ENCODE measurements around the gene TP53I11. TPM values are rescaled to one million over a fixed set of nuclear protein-coding genes. Genes with fewer than 3 reads are reported as not detected.

TP53I11 gene
- total and polyA plus RNA-seq, 12 donors: 22.8 to 89.4 (median 32.7) TPM

DNA sequence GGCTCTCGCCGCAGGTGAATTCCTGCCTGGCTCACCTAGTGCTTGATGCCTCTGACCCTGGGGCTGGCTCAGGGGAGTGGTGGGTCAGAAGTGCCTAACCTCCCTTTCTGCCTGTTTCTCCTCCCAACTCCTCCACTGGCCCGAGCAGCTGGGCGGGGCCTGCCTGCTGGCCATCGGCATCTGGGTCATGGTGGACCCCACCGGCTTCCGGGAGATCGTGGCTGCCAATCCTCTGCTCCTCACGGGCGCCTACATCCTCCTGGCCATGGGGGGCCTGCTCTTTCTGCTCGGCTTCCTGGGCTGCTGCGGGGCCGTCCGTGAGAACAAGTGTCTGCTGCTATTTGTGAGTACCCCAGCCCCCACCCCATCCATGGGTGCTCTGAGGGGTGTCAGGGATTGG, 41.1 kb downstream of the TP53I11 start:
- intact Hi-C loops (cut with DNase I): loop anchor here in 3 of 10 donors (5.0 to 10.0 kb wide), 3 partner anchors 347 to 355 kb away; no protein-coding TSS in a partner anchor

DNA sequence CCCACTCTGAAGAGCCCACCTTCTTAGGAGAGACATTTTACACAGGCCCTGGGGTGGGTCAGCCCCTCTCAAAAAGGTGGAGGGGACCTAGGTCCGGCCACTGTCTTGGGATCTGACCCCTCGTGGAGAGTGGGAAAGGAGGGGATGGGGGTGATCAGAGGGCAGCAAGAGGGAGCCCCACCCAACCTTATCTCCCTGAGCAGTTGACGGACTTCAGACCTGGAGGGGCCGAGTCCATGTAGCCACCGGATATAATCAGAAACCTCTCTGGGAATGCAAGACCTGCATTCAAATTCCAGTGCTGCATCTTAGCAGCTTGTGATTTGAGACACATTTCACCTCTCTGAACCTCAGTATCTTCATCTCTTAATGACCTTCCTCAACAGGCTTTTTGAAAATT, 44.0 kb downstream of the TP53I11 start:
- H3K27me3 ChIP-seq: no peaks in the 10 kb centered on the region
- peaks cover 0 to 41% (median 0%) of the 10 kb centered on the region in 9 donors for H3K36me3 ChIP-seq
- H3K27ac ChIP-seq: no peak overlapping the region
- DNase-seq (no peak), ATAC-seq (no peak)
- intact Hi-C loops (cut with DNase I): loop anchor here in 3 of 10 donors (5.0 to 10.0 kb wide), 3 partner anchors 344 to 352 kb away; no protein-coding TSS in a partner anchor
- peaks cover 9 to 42% (median 17%) of the 10 kb centered on the region in 9 donors for H3K4me1 ChIP-seq
- no peak overlapping the region for H3K4me3 ChIP-seq
- TF ChIP-seq, protein P1, sequence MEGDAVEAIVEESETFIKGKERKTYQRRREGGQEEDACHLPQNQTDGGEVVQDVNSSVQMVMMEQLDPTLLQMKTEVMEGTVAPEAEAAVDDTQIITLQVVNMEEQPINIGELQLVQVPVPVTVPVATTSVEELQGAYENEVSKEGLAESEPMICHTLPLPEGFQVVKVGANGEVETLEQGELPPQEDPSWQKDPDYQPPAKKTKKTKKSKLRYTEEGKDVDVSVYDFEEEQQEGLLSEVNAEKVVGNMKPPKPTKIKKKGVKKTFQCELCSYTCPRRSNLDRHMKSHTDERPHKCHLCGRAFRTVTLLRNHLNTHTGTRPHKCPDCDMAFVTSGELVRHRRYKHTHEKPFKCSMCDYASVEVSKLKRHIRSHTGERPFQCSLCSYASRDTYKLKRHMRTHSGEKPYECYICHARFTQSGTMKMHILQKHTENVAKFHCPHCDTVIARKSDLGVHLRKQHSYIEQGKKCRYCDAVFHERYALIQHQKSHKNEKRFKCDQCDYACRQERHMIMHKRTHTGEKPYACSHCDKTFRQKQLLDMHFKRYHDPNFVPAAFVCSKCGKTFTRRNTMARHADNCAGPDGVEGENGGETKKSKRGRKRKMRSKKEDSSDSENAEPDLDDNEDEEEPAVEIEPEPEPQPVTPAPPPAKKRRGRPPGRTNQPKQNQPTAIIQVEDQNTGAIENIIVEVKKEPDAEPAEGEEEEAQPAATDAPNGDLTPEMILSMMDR (IDR thresholded peaks at IDR 0.05): no peak
- no peaks in the 10 kb centered on the region for H3K9me3 ChIP-seq
- WGBS, 2 donors: 57 to 65% methylated on average over 5 of the region's 5 CpGs

More for the DNA sequence above, 41.1 kb downstream of the TP53I11 start:
- peaks cover 0 to 51% (median 0%) of the 10 kb centered on the region in 9 donors for H3K36me3 ChIP-seq
- peaks cover 10 to 58% (median 22%) of the 10 kb centered on the region in 9 donors for H3K4me1 ChIP-seq
- no peaks in the 10 kb centered on the region for H3K9me3 ChIP-seq
- ATAC-seq (no peak), DNase-seq (no peak)
- TF ChIP-seq, protein P1 (IDR thresholded peaks at IDR 0.05): no peak
- H3K27ac ChIP-seq: no peak overlapping the region
- WGBS, 2 donors: 76 to 81% methylated on average over 14 of the region's 14 CpGs
- no peaks in the 10 kb centered on the region for H3K27me3 ChIP-seq
- no peak overlapping the region for H3K4me3 ChIP-seq

DNA sequence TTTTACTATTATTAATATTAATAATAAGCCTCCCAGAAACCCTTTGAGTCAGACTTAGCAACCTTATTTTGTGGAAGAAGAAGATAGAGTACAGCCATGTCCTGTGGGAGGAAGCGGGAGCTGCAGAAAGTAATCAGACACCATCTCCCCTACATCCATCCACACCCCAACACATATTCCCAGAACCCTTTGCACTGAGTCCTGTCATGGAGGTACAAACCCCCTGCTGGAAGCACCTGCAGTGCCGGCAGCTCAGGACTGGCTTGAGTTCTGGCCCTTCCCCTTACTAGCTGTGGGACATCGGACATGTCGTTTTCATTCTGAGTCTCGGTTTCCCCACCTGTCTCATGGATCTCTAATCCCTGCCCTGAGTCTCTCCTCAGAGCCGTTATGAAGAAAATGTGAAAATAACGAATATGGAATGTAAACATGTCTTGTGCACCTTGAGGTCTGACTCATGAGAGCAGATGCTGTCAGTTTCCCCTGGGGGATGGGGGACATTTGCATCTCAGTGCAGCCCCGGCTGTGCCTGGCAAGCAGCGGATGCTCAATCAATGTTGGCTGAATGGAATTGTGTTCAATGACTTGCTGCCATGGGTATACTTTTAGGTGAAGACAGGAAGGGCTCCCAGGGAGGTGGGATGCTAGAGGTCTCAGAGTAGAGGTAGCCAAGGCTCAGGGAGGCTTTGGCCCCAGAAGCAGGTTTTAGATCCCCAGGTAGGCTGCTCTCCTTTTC, 45.4 kb downstream of the TP53I11 start:
- DNase-seq: no peak
- peaks cover 0 to 44% (median 0%) of the 10 kb centered on the region in 9 donors for H3K36me3 ChIP-seq
- H3K27me3 ChIP-seq: no peaks in the 10 kb centered on the region
- no peak overlapping the region for H3K27ac ChIP-seq
- 85 to 90% methylated on average over 9 of the region's 9 CpGs for WGBS, 2 donors
- intact Hi-C loops (cut with DNase I): loop anchor here in 3 of 10 donors (5.0 to 10.0 kb wide), 3 partner anchors 343 to 350 kb away; no protein-coding TSS in a partner anchor
- peaks cover 0 to 29% (median 5%) of the 10 kb centered on the region in 9 donors for H3K4me1 ChIP-seq
- ATAC-seq: no peak
- TF ChIP-seq, protein P1 (IDR thresholded peaks at IDR 0.05): no peak
- no peak overlapping the region for H3K4me3 ChIP-seq
- no peaks in the 10 kb centered on the region for H3K9me3 ChIP-seq

DNA sequence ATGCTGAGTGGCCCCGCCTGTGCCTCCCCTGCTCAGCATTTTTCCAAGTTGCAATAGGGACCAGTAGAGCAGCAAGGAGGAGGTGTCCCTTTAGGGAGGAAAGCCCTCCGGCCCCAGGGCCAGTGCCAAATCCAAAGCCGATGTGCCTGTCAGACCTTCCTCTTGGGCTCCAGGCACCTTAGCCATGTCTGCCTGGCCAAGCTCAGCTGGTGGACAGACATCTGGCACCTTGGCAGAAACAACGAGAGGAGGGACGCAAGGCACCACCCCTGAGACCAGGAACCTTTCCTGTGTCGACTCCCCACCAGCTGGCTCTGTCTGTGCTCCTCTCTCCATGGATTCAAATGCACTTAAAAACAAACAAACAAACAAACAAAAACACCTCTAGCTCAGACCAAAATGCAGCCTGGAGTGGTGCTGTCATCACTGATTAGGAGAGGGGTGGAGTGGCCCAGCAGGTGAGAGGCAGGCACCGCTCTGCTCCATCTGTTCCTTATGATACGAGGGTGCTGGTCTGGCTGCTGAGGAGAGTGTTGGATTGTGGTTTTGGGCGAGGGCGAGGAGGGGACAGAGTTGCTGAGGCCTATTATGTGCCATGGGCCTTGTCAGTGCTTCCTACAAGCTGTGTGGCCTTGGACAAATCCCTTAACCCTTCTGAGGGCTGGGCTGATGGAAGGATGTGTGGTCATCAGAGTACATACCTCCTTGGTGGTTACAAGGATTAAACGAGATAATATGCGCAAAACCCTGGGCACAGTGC, 46.2 kb downstream of the TP53I11 start:
- TF ChIP-seq, protein P1 (IDR thresholded peaks at IDR 0.05): no peak
- intact Hi-C loops (cut with DNase I): loop anchor here in 4 of 10 donors (5.0 to 10.0 kb wide), 3 partner anchors 342 to 350 kb away; no protein-coding TSS in a partner anchor
- DNase-seq: no peak

More for the DNA sequence above, 46.2 kb downstream of the TP53I11 start:
- Histone ChIP-seq H3K9me3 (no peaks in the 10 kb centered on the region), H3K27me3 (no peaks in the 10 kb centered on the region), H3K4me3 (no peak overlapping the region), H3K4me1 (peaks cover 0 to 28% (median 0%) of the 10 kb centered on the region in 9 donors), H3K36me3 (peaks cover 0 to 35% (median 0%) of the 10 kb centered on the region in 9 donors), H3K27ac (no peak overlapping the region)
- 74 to 76% methylated on average over 12 of the region's 12 CpGs for WGBS, 2 donors
- no peak for ATAC-seq
